ENCODE data around the gene CDHR5.

The CDHR5 gene

GRCh38 chr11:623999-624704 lies 603 bp downstream of the CDHR5 start:
- Histone ChIP-seq H3K9ac (no peak overlapping the region), H3K4me2 (no peak overlapping the region), H2AFZ (ENCODE audit: low read depth) (no peak overlapping the region), H3K27ac (no peak overlapping the region), H4K20me1 (ENCODE audit: insufficient read depth) (no peaks in the 10 kb centered on the region), H3K36me3 (ENCODE audit: insufficient read depth) (no peaks in the 10 kb centered on the region), H3K4me3 (IDR thresholded peaks at IDR 0.05; ENCODE audit: insufficient read depth, low read depth, low read length) (no peak overlapping the region), H3K4me1 (ENCODE audit: low read depth, poor library complexity, severe bottlenecking) (peaks cover 17% of the 10 kb centered on the region), H3K27me3 (ENCODE audit: insufficient read depth, low read depth) (no peaks in the 10 kb centered on the region), H3K79me2 (ENCODE audit: insufficient read depth, low read depth) (no peaks in the 10 kb centered on the region)
- no peak for TF ChIP-seq CTCF (conservative IDR thresholded peaks at IDR 0.05; ENCODE audit: low read depth, low read length)

GRCh38 chr11:623349-623869 lies 1.3 kb downstream of the CDHR5 start:
- H3K27me3 ChIP-seq (ENCODE audit: insufficient read depth, low read depth): no peaks in the 10 kb centered on the region
- H4K20me1 ChIP-seq (ENCODE audit: insufficient read depth): no peaks in the 10 kb centered on the region
- peaks cover 10% of the 10 kb centered on the region for H3K4me1 ChIP-seq (ENCODE audit: low read depth, poor library complexity, severe bottlenecking)
- no peak overlapping the region for H3K9ac ChIP-seq
- no peaks in the 10 kb centered on the region for H3K79me2 ChIP-seq (ENCODE audit: insufficient read depth, low read depth)
- H3K27ac ChIP-seq: no peak overlapping the region
- H3K36me3 ChIP-seq (ENCODE audit: insufficient read depth): no peaks in the 10 kb centered on the region
- TF ChIP-seq CTCF (conservative IDR thresholded peaks at IDR 0.05; ENCODE audit: low read depth, low read length): no peak
- no peak overlapping the region for H2AFZ ChIP-seq (ENCODE audit: low read depth)
- H3K4me3 ChIP-seq (IDR thresholded peaks at IDR 0.05; ENCODE audit: insufficient read depth, low read depth, low read length): no peak overlapping the region
- no peak overlapping the region for H3K4me2 ChIP-seq

GRCh38 chr11:621838-622237 lies 2.9 kb downstream of the CDHR5 start:
- H3K4me3 ChIP-seq (IDR thresholded peaks at IDR 0.05; ENCODE audit: insufficient read depth, low read depth, low read length): no peak overlapping the region
- no peaks in the 10 kb centered on the region for H3K4me1 ChIP-seq (ENCODE audit: low read depth, poor library complexity, severe bottlenecking)
- H3K4me2 ChIP-seq: no peak overlapping the region
- H3K27ac ChIP-seq: no peak overlapping the region
- H4K20me1 ChIP-seq (ENCODE audit: insufficient read depth): no peaks in the 10 kb centered on the region
- no peaks in the 10 kb centered on the region for H3K27me3 ChIP-seq (ENCODE audit: insufficient read depth, low read depth)
- TF ChIP-seq CTCF (conservative IDR thresholded peaks at IDR 0.05; ENCODE audit: low read depth, low read length): no peak
- H3K9ac ChIP-seq: no peak overlapping the region
- no peaks in the 10 kb centered on the region for H3K79me2 ChIP-seq (ENCODE audit: insufficient read depth, low read depth)
- H3K36me3 ChIP-seq (ENCODE audit: insufficient read depth): no peaks in the 10 kb centered on the region
- no peak overlapping the region for H2AFZ ChIP-seq (ENCODE audit: low read depth)

GRCh38 chr11:620935-621814 lies 3.6 kb downstream of the CDHR5 start:
- H4K20me1 ChIP-seq (ENCODE audit: insufficient read depth): no peaks in the 10 kb centered on the region
- no peak overlapping the region for H3K4me3 ChIP-seq (IDR thresholded peaks at IDR 0.05; ENCODE audit: insufficient read depth, low read depth, low read length)
- H3K4me2 ChIP-seq: no peak overlapping the region

More at GRCh38 chr11:620935-621814, 3.6 kb downstream of the CDHR5 start:
- Histone ChIP-seq H2AFZ (ENCODE audit: low read depth) (no peak overlapping the region), H3K4me1 (ENCODE audit: low read depth, poor library complexity, severe bottlenecking) (peaks cover 3% of the 10 kb centered on the region), H3K27me3 (ENCODE audit: insufficient read depth, low read depth) (no peaks in the 10 kb centered on the region), H3K79me2 (ENCODE audit: insufficient read depth, low read depth) (no peaks in the 10 kb centered on the region), H3K9ac (no peak overlapping the region), H3K27ac (no peak overlapping the region), H3K36me3 (ENCODE audit: insufficient read depth) (no peaks in the 10 kb centered on the region)
- TF ChIP-seq CTCF (conservative IDR thresholded peaks at IDR 0.05; ENCODE audit: low read depth, low read length): no peak
